ENCODE data around the gene SYNPR. TPM values are rescaled to one million over a fixed set of nuclear protein-coding genes. Genes with fewer than 3 reads are reported as not detected.

The SYNPR gene
- polyA plus RNA-seq, 3 donors, result not detected

GRCh38 chr3:63385629-63386028 is 107.5 kb downstream of the SYNPR start:
- no peak overlapping the region for H3K4me3 Mint-ChIP-seq
- no peaks in the 10 kb centered on the region for H3K79me2 ChIP-seq (ENCODE audit: insufficient read depth, low read length)
- H2AFZ ChIP-seq (ENCODE audit: insufficient read depth, low read depth, low read length, poor library complexity, severe bottlenecking), result no peak overlapping the region
- H3K9me3 Mint-ChIP-seq, result peaks cover 0 to 3% (median 0%) of the 10 kb centered on the region in 7 donors
- no peak overlapping the region for H3K4me2 ChIP-seq (replicated peaks; ENCODE audit: extremely low read depth, low read length, poor library complexity, severe bottlenecking)
- H3K9me3 ChIP-seq (replicated peaks in 1 of 2; ENCODE audit: control insufficient read depth in 1 of 2, insufficient read depth in 1 of 2, low read length in 2 of 2), result no peaks in the 10 kb centered on the region
- no peaks in the 10 kb centered on the region for H3K36me3 ChIP-seq (replicated peaks in 1 of 2; ENCODE audit: control insufficient read depth in 1 of 2, insufficient read depth in 2 of 2, low read length in 2 of 2)
- H3K9ac ChIP-seq (ENCODE audit: insufficient read depth, low read length, poor library complexity, severe bottlenecking), result no peak overlapping the region
- no peaks in the 10 kb centered on the region for H3K4me1 ChIP-seq (ENCODE audit: control insufficient read depth in 1 of 2, insufficient read depth in 2 of 2, low read length in 2 of 2)
- no peak overlapping the region for H3K4me3 ChIP-seq (replicated peaks in 1 of 3; ENCODE audit: low read depth in 2 of 3, low read length in 3 of 3)
- peaks cover 0 to 3% (median 0%) of the 10 kb centered on the region in 3 donors for H3K27me3 Mint-ChIP-seq (ENCODE audit: low read depth in 3 of 3)
- no peak for DNase-seq
- intact Hi-C loops (cut with micrococcal nuclease), result no loop called here
- no peak overlapping the region for H3K27ac ChIP-seq (ENCODE audit: low read depth in 1 of 2, low read length in 2 of 2)
- no peaks in the 10 kb centered on the region for H4K20me1 ChIP-seq (ENCODE audit: insufficient read depth, low read length)
- no peak for TF ChIP-seq CTCF (IDR thresholded peaks at IDR 0.05)
- H3K27ac Mint-ChIP-seq, result no peak overlapping the region
- WGBS (ENCODE audit: insufficient coverage), result no CpG with 5 or more reads among the region's 3 CpGs
- no peaks in the 10 kb centered on the region for H3K27me3 ChIP-seq (ENCODE audit: control insufficient read depth in 2 of 2, insufficient read depth in 2 of 2, low read length in 2 of 2)
- no peaks in the 10 kb centered on the region for H3K36me3 Mint-ChIP-seq
- no peaks in the 10 kb centered on the region for H3K4me1 Mint-ChIP-seq

- intact Hi-C loops (cut with micrococcal nuclease), result no loop called here
- H3K27me3 Mint-ChIP-seq (ENCODE audit: low read depth in 3 of 3), result peaks cover 0 to 3% (median 0%) of the 10 kb centered on the region in 3 donors
- no peak overlapping the region for H3K4me3 Mint-ChIP-seq
Measured at GRCh38 chr3:63386568-63386967, 108.5 kb downstream of the SYNPR start.

More at GRCh38 chr3:63386568-63386967, 108.5 kb downstream of the SYNPR start:
- H3K9me3 ChIP-seq (replicated peaks in 1 of 2; ENCODE audit: control insufficient read depth in 1 of 2, insufficient read depth in 1 of 2, low read length in 2 of 2), result no peaks in the 10 kb centered on the region
- H3K79me2 ChIP-seq (ENCODE audit: insufficient read depth, low read length), result no peaks in the 10 kb centered on the region
- DNase-seq, result no peak
- no peaks in the 10 kb centered on the region for H3K36me3 ChIP-seq (replicated peaks in 1 of 2; ENCODE audit: control insufficient read depth in 1 of 2, insufficient read depth in 2 of 2, low read length in 2 of 2)
- no peak overlapping the region for H3K27ac ChIP-seq (ENCODE audit: low read depth in 1 of 2, low read length in 2 of 2)
- H3K4me2 ChIP-seq (replicated peaks; ENCODE audit: extremely low read depth, low read length, poor library complexity, severe bottlenecking), result no peak overlapping the region
- H3K4me1 Mint-ChIP-seq, result no peaks in the 10 kb centered on the region
- no peak overlapping the region for H3K9ac ChIP-seq (ENCODE audit: insufficient read depth, low read length, poor library complexity, severe bottlenecking)
- H3K27ac Mint-ChIP-seq, result peak overlapping the region in 1 of 7 donors; percentile 75
- WGBS (ENCODE audit: insufficient coverage), result 64% methylated on average over 4 of the region's 4 CpGs
- H3K36me3 Mint-ChIP-seq, result no peaks in the 10 kb centered on the region
- no peak overlapping the region for H3K4me3 ChIP-seq (replicated peaks in 1 of 3; ENCODE audit: low read depth in 2 of 3, low read length in 3 of 3)
- H3K27me3 ChIP-seq (ENCODE audit: control insufficient read depth in 2 of 2, insufficient read depth in 2 of 2, low read length in 2 of 2), result no peaks in the 10 kb centered on the region
- no peaks in the 10 kb centered on the region for H3K4me1 ChIP-seq (ENCODE audit: control insufficient read depth in 1 of 2, insufficient read depth in 2 of 2, low read length in 2 of 2)
- peaks cover 0 to 3% (median 0%) of the 10 kb centered on the region in 7 donors for H3K9me3 Mint-ChIP-seq
- TF ChIP-seq CTCF (IDR thresholded peaks at IDR 0.05), result no peak
- no peaks in the 10 kb centered on the region for H4K20me1 ChIP-seq (ENCODE audit: insufficient read depth, low read length)
- no peak overlapping the region for H2AFZ ChIP-seq (ENCODE audit: insufficient read depth, low read depth, low read length, poor library complexity, severe bottlenecking)
